H7 (cell line): ENCODE results near the gene CREB5. TPM values are rescaled to one million over a fixed set of nuclear protein-coding genes. Genes with fewer than 3 reads are reported as not detected.

Experiments used
- DNase-seq: peaks from one replicate; pipeline ENCODE4 v3.0.0; 2012
- H3K27me3 ChIP-seq: 2 replicates; pipeline ENCODE4 v1.6.0; 2011; ENCODE audit warnings: mild to moderate bottlenecking, low read length; ENCODE audit not compliant: control insufficient read depth, insufficient read depth
- H3K36me3 ChIP-seq: replicated peaks from 2 replicates; pipeline ENCODE4 v1.5.1; 2011; ENCODE audit warnings: low read length; ENCODE audit not compliant: control insufficient read depth, insufficient read depth
- H3K4me3 ChIP-seq: 2 replicates; pipeline ENCODE4 v1.5.1; 2011; ENCODE audit warnings: low read depth, mild to moderate bottlenecking, control low read depth, low read length, moderate library complexity; ENCODE audit not compliant: insufficient read depth
- total RNA-seq: library from RNA; depleted of rRNA; stranded (reverse); fragments of >200 nt; shearing (Covaris generic); gene quantifications from 2 replicates; pipeline ENCODE4 v1.2.3, GENCODE V29; 2014

CREB5 gene
- total RNA-seq, 1 experiment from 2014 or later, result 1.8 TPM

DNA sequence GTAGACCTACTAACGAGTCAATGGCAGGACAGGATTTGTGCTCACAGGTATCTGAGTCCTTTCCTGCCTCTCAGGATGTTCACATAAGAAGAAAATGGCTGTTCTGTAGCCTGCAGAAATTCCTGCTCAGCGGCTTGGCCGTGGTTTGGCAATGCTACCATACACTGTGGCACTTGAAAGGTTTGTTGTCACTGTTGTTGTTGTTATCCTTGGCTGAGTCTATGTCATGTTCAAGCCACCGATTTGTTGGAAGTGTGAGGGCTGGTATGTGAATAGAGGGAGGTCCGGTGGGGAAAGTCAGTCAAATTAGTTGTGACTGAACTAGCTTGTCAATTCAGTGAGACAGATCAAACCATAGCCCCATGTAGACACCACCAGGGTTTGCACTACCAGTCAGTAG lies 345.9 kb downstream of the CREB5 start:
- Histone ChIP-seq H3K4me3 (no peak overlapping the region), H3K27me3 (no peaks in the 10 kb centered on the region), H3K36me3 (no peaks in the 10 kb centered on the region)
- DNase-seq, result no peak

- no peaks in the 10 kb centered on the region for H3K27me3 ChIP-seq
- peak; percentile 30 for DNase-seq
These were observed 347.2 kb downstream of the CREB5 start for GRCh38 chr7:28759475-28759971.

GRCh38 chr7:28761505-28761904 lies 349.2 kb downstream of the CREB5 start:
- Histone ChIP-seq H3K4me3 (no peak overlapping the region), H3K27me3 (no peaks in the 10 kb centered on the region), H3K36me3 (no peaks in the 10 kb centered on the region)
- no peak for DNase-seq

More at GRCh38 chr7:28759475-28759971, 347.2 kb downstream of the CREB5 start:
- H3K36me3 ChIP-seq, result no peaks in the 10 kb centered on the region
- H3K4me3 ChIP-seq, result no peak overlapping the region

GRCh38 chr7:28762651-28763050 lies 350.3 kb downstream of the CREB5 start:
- Histone ChIP-seq H3K4me3 (no peak overlapping the region), H3K27me3 (no peaks in the 10 kb centered on the region), H3K36me3 (no peaks in the 10 kb centered on the region)
- no peak for DNase-seq

DNA sequence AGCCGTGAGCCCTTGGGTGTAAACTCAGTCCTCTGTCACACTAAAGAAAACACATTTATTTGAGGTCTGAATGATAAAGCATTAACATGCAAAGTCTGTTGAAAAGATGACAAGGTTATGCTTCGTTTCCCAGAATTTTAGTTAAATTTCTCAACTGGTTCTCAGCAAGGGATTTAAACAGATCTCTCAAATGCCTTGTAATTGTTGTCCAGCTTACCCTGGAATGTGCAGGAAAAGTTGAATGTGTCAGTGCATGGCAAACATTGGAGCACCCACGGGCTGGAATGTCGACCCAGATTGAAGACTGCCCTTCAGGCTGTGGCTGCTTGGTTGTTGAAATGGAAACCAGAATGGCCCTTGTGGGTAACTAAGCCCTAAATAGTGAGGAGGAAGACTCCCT lies 354.0 kb downstream of the CREB5 start:
- H3K27me3 ChIP-seq, result no peaks in the 10 kb centered on the region
- no peaks in the 10 kb centered on the region for H3K36me3 ChIP-seq

GRCh38 chr7:28767356-28767755 lies 355.0 kb downstream of the CREB5 start:
- no peak for DNase-seq
- no peak overlapping the region for H3K4me3 ChIP-seq

More for the DNA sequence above, 354.0 kb downstream of the CREB5 start:
- no peak overlapping the region for H3K4me3 ChIP-seq
- no peak for DNase-seq

DNA sequence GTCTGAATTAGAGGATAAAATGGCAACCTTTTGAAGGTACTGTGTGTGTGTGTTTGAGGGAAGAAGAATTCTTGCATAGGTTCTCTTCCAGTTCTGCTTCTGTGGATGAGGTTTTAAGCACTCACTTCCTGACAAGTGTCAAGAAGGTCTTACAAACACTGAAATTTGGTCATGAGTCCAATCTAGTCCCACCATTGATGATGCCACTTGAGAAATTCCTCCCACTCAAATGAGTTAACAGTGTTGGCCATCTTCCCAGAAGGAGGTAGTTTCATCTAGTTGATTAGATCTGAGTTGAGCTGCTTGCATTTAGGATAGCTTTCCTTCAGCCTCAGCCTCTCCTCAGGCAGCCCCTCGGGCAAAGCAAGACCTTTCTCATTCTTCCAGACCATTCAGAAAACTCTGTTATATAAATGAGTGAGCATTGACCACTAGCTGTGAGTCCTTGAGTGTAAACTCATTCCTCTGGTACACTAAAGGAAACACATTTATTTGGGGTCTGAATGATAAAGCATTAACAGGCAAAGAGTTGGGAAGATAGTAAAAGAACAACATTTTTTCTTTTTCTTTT lies 356.3 kb downstream of the CREB5 start:
- no peak for DNase-seq
- Histone ChIP-seq H3K4me3 (no peak overlapping the region), H3K36me3 (no peaks in the 10 kb centered on the region), H3K27me3 (no peaks in the 10 kb centered on the region)

More at GRCh38 chr7:28767356-28767755, 355.0 kb downstream of the CREB5 start:
- no peaks in the 10 kb centered on the region for H3K36me3 ChIP-seq
- no peaks in the 10 kb centered on the region for H3K27me3 ChIP-seq

DNA sequence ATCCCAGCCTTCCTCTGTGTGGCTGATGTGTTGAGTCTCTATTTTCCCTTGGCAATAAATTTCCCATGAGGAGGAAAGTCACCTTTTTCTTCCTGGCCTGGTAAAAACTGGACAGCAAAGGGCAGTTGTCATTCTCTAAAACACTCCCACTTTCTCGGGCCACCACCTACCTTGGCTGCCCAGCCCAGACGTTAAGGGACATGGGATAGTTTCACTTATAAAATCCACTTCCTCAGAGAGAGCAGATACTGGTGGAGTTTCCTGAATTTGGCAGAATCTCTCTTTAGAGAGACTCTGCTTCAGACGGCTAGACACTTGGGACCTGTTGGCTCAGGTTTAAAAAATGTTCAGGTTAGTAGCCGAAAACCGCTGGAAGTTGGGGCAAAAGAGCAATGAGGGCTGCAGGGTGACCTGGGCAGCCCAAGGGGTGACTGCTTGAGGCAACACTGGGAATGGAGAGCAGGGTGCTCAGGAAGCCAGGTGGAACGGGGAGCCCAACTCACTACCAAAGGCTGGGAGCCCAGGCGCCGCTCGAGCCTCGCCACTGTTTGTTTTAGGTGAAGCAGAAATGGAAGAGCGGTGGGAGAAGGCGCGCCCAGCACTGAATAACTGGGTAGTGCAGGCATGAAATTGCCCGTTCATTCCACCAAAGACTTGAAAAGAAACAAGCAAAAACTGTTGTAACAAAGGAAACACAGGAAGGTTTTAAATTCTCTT lies 359.7 kb downstream of the CREB5 start:
- Histone ChIP-seq H3K27me3 (no peaks in the 10 kb centered on the region), H3K4me3 (no peak overlapping the region), H3K36me3 (no peaks in the 10 kb centered on the region)
- no peak for DNase-seq

DNA sequence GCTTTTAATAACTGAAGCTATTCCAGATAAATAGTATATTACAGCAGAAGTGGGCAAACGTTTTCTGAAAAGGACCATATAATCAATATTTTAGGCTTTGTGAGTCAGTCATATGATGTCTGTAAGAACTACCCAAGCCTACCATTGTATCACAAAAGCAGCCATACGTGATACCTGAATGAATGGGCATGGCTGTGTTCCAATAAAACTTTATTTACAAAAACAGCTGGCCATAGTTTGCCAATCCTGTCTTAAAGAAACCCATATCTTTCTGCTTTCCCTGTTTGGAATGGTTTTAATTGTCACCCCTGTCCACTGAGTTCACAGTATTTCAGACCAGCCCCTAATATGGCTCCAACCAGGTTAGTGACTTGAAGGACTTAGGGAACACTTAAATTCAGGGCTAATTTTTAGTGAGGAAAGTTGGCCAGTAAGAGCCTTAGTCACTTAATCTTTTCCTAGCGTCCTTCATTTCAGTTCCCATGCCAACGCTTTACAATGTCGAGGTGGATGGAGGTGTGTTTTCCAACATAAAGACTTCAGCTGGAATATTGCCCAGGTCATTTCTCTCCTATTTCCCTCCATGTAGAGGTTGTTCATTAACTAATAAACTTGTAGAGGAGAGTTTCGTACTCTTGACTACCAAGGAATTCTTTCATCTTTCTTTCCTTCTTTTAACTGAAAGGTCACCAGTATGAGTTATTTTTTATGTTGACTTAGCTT lies 361.3 kb downstream of the CREB5 start:
- H3K36me3 ChIP-seq, result no peaks in the 10 kb centered on the region
- no peak overlapping the region for H3K4me3 ChIP-seq
- no peak for DNase-seq
- no peaks in the 10 kb centered on the region for H3K27me3 ChIP-seq

GRCh38 chr7:28774261-28774988 lies 362.1 kb downstream of the CREB5 start:
- H3K36me3 ChIP-seq, result no peaks in the 10 kb centered on the region
- no peak for DNase-seq
- H3K27me3 ChIP-seq, result no peaks in the 10 kb centered on the region
- no peak overlapping the region for H3K4me3 ChIP-seq

DNA sequence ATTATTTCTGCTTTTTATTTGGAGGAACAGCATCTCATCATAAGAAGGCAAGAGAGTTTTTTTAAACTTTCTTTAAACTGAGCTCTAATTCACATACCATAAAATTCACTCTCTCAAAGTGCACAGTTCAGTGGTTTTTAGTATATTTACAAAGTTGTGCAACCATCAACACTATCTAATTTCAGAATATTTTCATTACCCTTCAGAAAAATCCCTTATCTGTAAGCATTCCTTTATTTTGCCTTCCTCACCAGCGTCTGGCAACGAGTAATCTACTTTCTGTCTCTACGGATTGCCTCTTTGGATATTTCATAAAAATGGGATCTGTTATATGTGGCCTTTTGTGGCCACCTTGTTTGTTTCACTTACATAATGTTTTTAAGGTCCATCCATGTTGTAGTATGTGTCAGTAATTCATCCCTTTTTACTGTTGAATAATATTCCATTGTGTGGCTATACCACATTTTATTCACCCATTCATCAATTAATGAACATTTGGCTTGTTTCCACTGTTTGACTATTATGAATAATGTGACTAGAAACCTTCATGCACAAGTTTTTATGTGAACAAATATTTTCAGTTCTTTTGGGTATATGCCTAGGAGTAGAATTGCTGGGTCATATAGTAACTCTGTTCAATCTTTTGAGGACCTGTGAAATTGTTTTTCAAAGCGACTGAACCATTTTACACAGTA lies 364.3 kb downstream of the CREB5 start:
- Histone ChIP-seq H3K27me3 (no peaks in the 10 kb centered on the region), H3K36me3 (no peaks in the 10 kb centered on the region), H3K4me3 (no peak overlapping the region)
- no peak for DNase-seq

DNA sequence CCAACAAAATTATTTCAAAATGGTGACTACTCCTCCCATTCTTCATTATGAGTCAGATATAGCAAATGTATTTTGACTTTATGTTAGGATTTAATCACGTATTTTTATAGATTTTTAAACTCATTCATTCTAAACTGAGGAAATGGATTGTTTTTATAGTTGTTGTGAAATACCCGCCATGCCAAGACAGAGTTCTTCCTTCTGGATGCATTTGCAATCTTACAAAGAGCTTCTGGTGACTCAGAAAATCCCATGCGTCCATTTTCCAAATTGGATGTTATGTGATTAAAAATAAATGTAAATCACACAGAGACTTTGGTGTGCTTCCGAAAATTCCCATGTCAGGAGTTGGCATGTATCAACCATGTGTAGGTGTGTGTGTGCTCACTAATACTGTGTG lies 366.5 kb downstream of the CREB5 start:
- Histone ChIP-seq H3K36me3 (no peaks in the 10 kb centered on the region), H3K27me3 (no peaks in the 10 kb centered on the region), H3K4me3 (no peak overlapping the region)
- no peak for DNase-seq

DNA sequence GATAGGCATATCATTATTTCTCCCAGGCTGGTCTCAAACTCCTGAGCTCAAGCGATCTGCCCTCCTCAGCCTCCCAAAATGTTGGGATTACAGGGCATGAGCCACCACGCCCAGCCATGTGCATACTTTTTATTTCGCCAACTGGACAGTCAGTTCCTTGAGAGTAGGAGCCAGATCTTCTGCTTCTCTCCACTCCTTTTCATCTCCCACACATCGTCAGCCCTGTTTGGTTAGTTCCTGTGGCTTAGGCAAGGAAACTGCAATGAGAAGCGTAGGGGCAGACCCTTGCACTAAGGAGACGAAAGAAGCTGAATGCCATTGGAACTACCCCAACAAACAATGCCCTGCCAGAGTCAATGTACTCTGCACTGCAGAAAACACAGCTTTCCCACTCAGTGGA lies 367.6 kb downstream of the CREB5 start:
- no peak for DNase-seq
- Histone ChIP-seq H3K36me3 (no peaks in the 10 kb centered on the region), H3K27me3 (no peaks in the 10 kb centered on the region), H3K4me3 (no peak overlapping the region)

- H3K36me3 ChIP-seq, result no peaks in the 10 kb centered on the region
- H3K4me3 ChIP-seq, result no peak overlapping the region
- H3K27me3 ChIP-seq, result no peaks in the 10 kb centered on the region
- no peak for DNase-seq
These were observed 370.0 kb downstream of the CREB5 start for GRCh38 chr7:28782362-28782761.
